Measurements from ENCODE around the gene CCDC97.
A peak's percentile ranks its signal among the peaks of the same experiment; 100 is the strongest.
"Not testable (repeated sequence)": the region's sequence is repeated elsewhere in the genome, so short reads cannot be mapped to it uniquely, and the experiment has no call there.

Gene CCDC97

GRCh38 chr19:41330946-41331678 is 21.1 kb downstream of the CCDC97 start:
- DNase-seq: no peak

GRCh38 chr19:41332000-41332399 is 22.0 kb downstream of the CCDC97 start:
- DNase-seq: no peak

- DNase-seq: no peak
These were observed 22.5 kb downstream of the CCDC97 start for GRCh38 chr19:41332468-41332867.

- DNase-seq: no peak
These were observed 24.8 kb downstream of the CCDC97 start for GRCh38 chr19:41334793-41335192.

GRCh38 chr19:41335467-41335866 is 25.5 kb downstream of the CCDC97 start:
- no peak for DNase-seq

GRCh38 chr19:41339936-41340335 is 30.0 kb downstream of the CCDC97 start:
- no peak for DNase-seq

GRCh38 chr19:41341669-41342490 is 31.9 kb downstream of the CCDC97 start:
- DNase-seq: no peak

GRCh38 chr19:41344162-41344561 is 34.2 kb downstream of the CCDC97 start:
- no peak for DNase-seq

- DNase-seq: not testable (repeated sequence)
These were observed 36.9 kb downstream of the CCDC97 start for GRCh38 chr19:41346916-41347315.

- no peak for DNase-seq
These were observed 40.9 kb downstream of the CCDC97 start for GRCh38 chr19:41350735-41351338.

- peak in 30 of 56 donors; percentile 12 to 64 (median 24) for DNase-seq
These were observed 41.6 kb downstream of the CCDC97 start for GRCh38 chr19:41351339-41352245.

GRCh38 chr19:41352279-41352608 is 42.3 kb downstream of the CCDC97 start:
- DNase-seq: peak in 1 of 56 donors; percentile 21

GRCh38 chr19:41352609-41353465 is 42.9 kb downstream of the CCDC97 start:
- peak in 15 of 56 donors; percentile 6 to 56 (median 29) for DNase-seq

- peak in 45 of 56 donors; percentile 15 to 71 (median 46) for DNase-seq
These were observed 43.7 kb downstream of the CCDC97 start, which contains the start of gene TGFB1 for GRCh38 chr19:41353466-41354342. TSS of gene TGFB1 (minus strand) at chr19:41353922. CDS start at chr19:41353044, 878 bp downstream.

- no peak for DNase-seq
These were observed 44.5 kb downstream of the CCDC97 start for GRCh38 chr19:41354343-41354953.

- no peak for DNase-seq
These were observed 45.1 kb downstream of the CCDC97 start for GRCh38 chr19:41355035-41355434.

GRCh38 chr19:41355802-41356201 is 45.8 kb downstream of the CCDC97 start:
- no peak for DNase-seq

- peak in 1 of 56 donors; percentile 22 for DNase-seq
These were observed 47.2 kb downstream of the CCDC97 start for GRCh38 chr19:41356984-41357739.

All from amygdala (tissue), 56 donors.